Panc1 (cell line): ENCODE data around the gene NKG7. TPM values are rescaled to one million over a fixed set of nuclear protein-coding genes. Genes with fewer than 3 reads are reported as not detected.

Experiments
- ATAC-seq: fragments of 200-7000 bp; cut with Tn5 transposase; 2 replicates; pipeline ENCODE4 v1.9.1; 2020; ENCODE audit warnings: mild to moderate bottlenecking, moderate library complexity
- BruUV-seq: library from RNA; stranded (reverse); fragments of 400-500 nt; replicated peaks from 2 replicates; lab custom pipeline; 2021; lab: Mats Ljungman, UMichigan
- CTCF ChIA-PET: fragments of 300-600 bp; sonication (Branson Sonifier 250); formaldehyde crosslinking; loops from one replicate; lab custom pipeline; 2022; ENCODE audit warnings: antibody characterized with exemption; lab: Charles Lee
- POLR2A ChIA-PET: fragments of 300-600 bp; sonication (Branson Sonifier 250); formaldehyde crosslinking; loops from one replicate; lab custom pipeline; 2022; ENCODE audit warnings: antibody characterized with exemption; lab: Charles Lee
- DNase-seq: peaks from one replicate; pipeline ENCODE4 v3.0.0-alpha.2; 2010; ENCODE audit warnings: low read depth, low spot score
- H3K27ac ChIP-seq: 2 replicates; pipeline ENCODE4 v1.5.1; 2011; ENCODE audit warnings: mild to moderate bottlenecking, low read length, inconsistent platforms
- H3K27me3 ChIP-seq: fragments of 200-500 bp; sonication (Bioruptor generic); 2 replicates; pipeline ENCODE4 v1.6.0; 2014; ENCODE audit warnings: low read length, inconsistent platforms; ENCODE audit not compliant: control insufficient read depth, insufficient read depth
- H3K36me3 ChIP-seq: fragments of 200-500 bp; sonication (Bioruptor generic); 2 replicates; pipeline ENCODE4 v1.5.1; 2014; ENCODE audit warnings: inconsistent platforms, mild to moderate bottlenecking, low read length, moderate library complexity; ENCODE audit not compliant: control insufficient read depth, insufficient read depth
- H3K4me1 ChIP-seq: 2 replicates; pipeline ENCODE4 v1.5.1; 2011; ENCODE audit warnings: inconsistent platforms, mild to moderate bottlenecking, low read length, moderate library complexity; ENCODE audit not compliant: control insufficient read depth, insufficient read depth
- H3K4me3 ChIP-seq, 2 experiments: 2 replicates each; pipeline ENCODE4 v1.5.1; 2011 to 2012; ENCODE audit warnings: low read depth in 2 of 2, low read length in 2 of 2, mild to moderate bottlenecking in 2 of 2, inconsistent platforms in 1 of 2, moderate library complexity in 1 of 2
- H3K9me3 ChIP-seq: fragments of 200-500 bp; sonication (Bioruptor generic); 2 replicates; pipeline ENCODE4 v1.5.1; 2014; ENCODE audit warnings: low read depth, mild to moderate bottlenecking, inconsistent platforms, low read length, moderate library complexity; ENCODE audit not compliant: control insufficient read depth, insufficient read depth
- POLR2AphosphoS5 ChIP-seq: IDR thresholded peaks from 2 replicates; pipeline ENCODE4 v1.6.1; 2012; ENCODE audit warnings: mild to moderate bottlenecking, low read depth, low read length, moderate library complexity
- REST ChIP-seq, 2 experiments: IDR thresholded peaks; 2 replicates each; pipeline ENCODE4 v1.6.1; 2011 to 2012; ENCODE audit warnings: low read depth in 2 of 2, control low read depth in 1 of 2, low read length in 1 of 2, mild to moderate bottlenecking in 1 of 2, moderate library complexity in 1 of 2; ENCODE audit not compliant: insufficient read depth in 1 of 2
- SIN3A ChIP-seq: IDR thresholded peaks from 2 replicates; pipeline ENCODE4 v1.6.1; 2012; ENCODE audit warnings: low read depth, mild to moderate bottlenecking, low read length, moderate library complexity, borderline replicate concordance; ENCODE audit not compliant: insufficient read depth
- TCF7L2 ChIP-seq: IDR thresholded peaks from 2 replicates; pipeline ENCODE4 v1.6.1; 2011; ENCODE audit warnings: mild to moderate bottlenecking, low read depth, low read length, inconsistent platforms
- in situ Hi-C: cut with HindIII; loops from 2 replicates; pipeline ENCODE4 v1.10.0; 2016; ENCODE audit warnings: low sequenced_read_pairs, low pct_unique_long_range_greater_than_20kb
- intact Hi-C: fragments of 100-400 bp; cut with micrococcal nuclease; formaldehyde crosslinking; loops from one replicate; pipeline ENCODE4 v1.10.0; 2022; ENCODE audit not compliant: unreplicated experiment
- total RNA-seq: library from RNA; stranded (reverse); gene quantifications from one replicate; pipeline ENCODE4 v1.2.1, GENCODE V29; 2021; ENCODE audit not compliant: unreplicated experiment
- TF ChIP-seq, protein P1 (sequence below): fragments of 450-650 bp; IDR thresholded peaks from 2 replicates; pipeline ENCODE4 v1.5.1; 2017; ENCODE audit warnings: mild to moderate bottlenecking

The NKG7 gene
- total RNA-seq, 1 experiment from 2014 or later, result 0.23 TPM

GRCh38 chr19:51415187-51415586 is 42.7 kb upstream of the NKG7 start:
- Histone ChIP-seq H3K9me3 (no peaks in the 10 kb centered on the region), H3K4me1 (no peaks in the 10 kb centered on the region), H3K27ac (no peak overlapping the region), H3K4me3 (no peak overlapping the region), H3K27me3 (no peaks in the 10 kb centered on the region), H3K36me3 (no peaks in the 10 kb centered on the region)
- BruUV-seq, result no TSS peak
- in situ Hi-C loops, result no loop called here
- POLR2A ChIA-PET, result no interaction called here
- ATAC-seq (no peak), DNase-seq (no peak)
- TF ChIP-seq TCF7L2, result no peak
- no peak for TF ChIP-seq SIN3A
- TF ChIP-seq, protein P1, sequence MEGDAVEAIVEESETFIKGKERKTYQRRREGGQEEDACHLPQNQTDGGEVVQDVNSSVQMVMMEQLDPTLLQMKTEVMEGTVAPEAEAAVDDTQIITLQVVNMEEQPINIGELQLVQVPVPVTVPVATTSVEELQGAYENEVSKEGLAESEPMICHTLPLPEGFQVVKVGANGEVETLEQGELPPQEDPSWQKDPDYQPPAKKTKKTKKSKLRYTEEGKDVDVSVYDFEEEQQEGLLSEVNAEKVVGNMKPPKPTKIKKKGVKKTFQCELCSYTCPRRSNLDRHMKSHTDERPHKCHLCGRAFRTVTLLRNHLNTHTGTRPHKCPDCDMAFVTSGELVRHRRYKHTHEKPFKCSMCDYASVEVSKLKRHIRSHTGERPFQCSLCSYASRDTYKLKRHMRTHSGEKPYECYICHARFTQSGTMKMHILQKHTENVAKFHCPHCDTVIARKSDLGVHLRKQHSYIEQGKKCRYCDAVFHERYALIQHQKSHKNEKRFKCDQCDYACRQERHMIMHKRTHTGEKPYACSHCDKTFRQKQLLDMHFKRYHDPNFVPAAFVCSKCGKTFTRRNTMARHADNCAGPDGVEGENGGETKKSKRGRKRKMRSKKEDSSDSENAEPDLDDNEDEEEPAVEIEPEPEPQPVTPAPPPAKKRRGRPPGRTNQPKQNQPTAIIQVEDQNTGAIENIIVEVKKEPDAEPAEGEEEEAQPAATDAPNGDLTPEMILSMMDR, result no peak
- TF ChIP-seq POLR2AphosphoS5, result no peak
- no peak for TF ChIP-seq REST (IDR thresholded peaks at IDR 0.05; ENCODE audit: insufficient read depth in 1 of 2, low read depth in 2 of 2, low read length in 1 of 2)
- CTCF ChIA-PET, result interaction anchor here (0.6 kb wide), 1 partner anchor 874 kb away, joined by 10 read pairs; no protein-coding TSS in a partner anchor
- intact Hi-C loops, result no loop called here

GRCh38 chr19:51410950-51411748 is 38.7 kb upstream of the NKG7 start:
- intact Hi-C loops (no loop called here), in situ Hi-C loops (no loop called here)
- H3K27ac ChIP-seq, result no peak overlapping the region
- TF ChIP-seq TCF7L2 (no peak), REST (IDR thresholded peaks at IDR 0.05; ENCODE audit: insufficient read depth in 1 of 2, low read depth in 2 of 2, low read length in 1 of 2) (no peak), POLR2AphosphoS5 (no peak), SIN3A (no peak)
- TF ChIP-seq, protein P1, result no peak
- H3K4me3 ChIP-seq, result no peak overlapping the region
- no peaks in the 10 kb centered on the region for H3K27me3 ChIP-seq
- POLR2A ChIA-PET, result no interaction called here
- no peaks in the 10 kb centered on the region for H3K36me3 ChIP-seq
- no peaks in the 10 kb centered on the region for H3K9me3 ChIP-seq
- no peaks in the 10 kb centered on the region; the same call in 1 of the 2 replicates for H3K4me1 ChIP-seq
- CTCF ChIA-PET, result no interaction called here
- no TSS peak for BruUV-seq
- ATAC-seq, result no peak
- DNase-seq, result no peak
